ENCODE measurements around the gene IFNA2.

DNA sequence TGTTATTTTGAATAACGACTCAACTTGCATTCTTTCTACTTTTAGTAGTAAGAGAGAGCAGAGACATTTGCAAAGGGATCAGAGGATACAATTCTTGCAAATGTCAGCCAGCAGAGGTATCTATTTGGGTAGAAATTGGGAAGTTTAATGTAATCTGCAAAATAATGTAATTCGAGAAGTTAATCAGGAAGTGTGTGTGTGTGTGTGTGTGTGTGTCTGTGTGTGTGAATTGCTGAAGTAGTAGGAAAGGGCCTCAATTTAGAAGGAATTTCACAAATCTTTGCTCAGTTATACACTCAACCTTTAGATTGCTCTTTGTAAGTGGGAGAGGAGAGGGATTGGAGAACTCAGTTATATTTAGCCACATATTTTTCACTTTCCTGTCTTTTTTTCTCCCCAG is 44.0 kb upstream of the IFNA2 start:
- TF ChIP-seq CTCF (IDR thresholded peaks at IDR 0.05) (no peak), POLR2A (IDR thresholded peaks at IDR 0.05) (no peak)
